Endothelial cell (in vitro differentiated cells): ENCODE data around the gene GATAD1. TPM values are rescaled to one million over a fixed set of nuclear protein-coding genes. Genes with fewer than 3 reads are reported as not detected.

Source experiments
- DNase-seq: peaks from one replicate; pipeline ENCODE4 v3.0.0; 2021; ENCODE audit warnings: low spot score
- H3K27ac Mint-ChIP-seq: one replicate; pipeline ENCODE4 v1.8.0; 2021; ENCODE audit warnings: mixed read lengths, inconsistent platforms; ENCODE audit not compliant: unreplicated experiment
- H3K27me3 Mint-ChIP-seq: one replicate; pipeline ENCODE4 v1.8.0; 2021; ENCODE audit warnings: mild to moderate bottlenecking, moderate library complexity, mixed read lengths, inconsistent platforms; ENCODE audit not compliant: unreplicated experiment
- H3K36me3 Mint-ChIP-seq: one replicate; pipeline ENCODE4 v1.8.0; 2021; ENCODE audit warnings: mild to moderate bottlenecking, low read depth, mixed read lengths, inconsistent platforms; ENCODE audit not compliant: unreplicated experiment
- H3K4me1 Mint-ChIP-seq: one replicate; pipeline ENCODE4 v1.8.0; 2021; ENCODE audit warnings: mild to moderate bottlenecking, mixed read lengths, inconsistent platforms; ENCODE audit not compliant: unreplicated experiment
- H3K4me3 Mint-ChIP-seq: one replicate; pipeline ENCODE4 v1.8.0; 2021; ENCODE audit warnings: mild to moderate bottlenecking, mixed read lengths, inconsistent platforms; ENCODE audit not compliant: unreplicated experiment
- H3K9me3 Mint-ChIP-seq: one replicate; pipeline ENCODE4 v1.8.0; 2021; ENCODE audit warnings: mixed read lengths, inconsistent platforms; ENCODE audit not compliant: unreplicated experiment
- total RNA-seq: library from RNA; stranded (reverse); fragmentation: NEBNext Ultra II Directional; extraction: Animal tissue kit (Norgen Biotek cat#: 25700); gene quantifications from one replicate; pipeline ENCODE4 v1.2.1, GENCODE V29; 2021; ENCODE audit not compliant: unreplicated experiment
- TF ChIP-seq, protein P1 (sequence below): fragments of 200-600 bp; sonication (generic); IDR thresholded peaks from one replicate; pipeline ENCODE4 v1.5.0; 2021; ENCODE audit warnings: antibody characterized with exemption; ENCODE audit not compliant: unreplicated experiment

GATAD1 gene
- total RNA-seq, 1 donor from 2014 or later, result 22.7 TPM

DNA sequence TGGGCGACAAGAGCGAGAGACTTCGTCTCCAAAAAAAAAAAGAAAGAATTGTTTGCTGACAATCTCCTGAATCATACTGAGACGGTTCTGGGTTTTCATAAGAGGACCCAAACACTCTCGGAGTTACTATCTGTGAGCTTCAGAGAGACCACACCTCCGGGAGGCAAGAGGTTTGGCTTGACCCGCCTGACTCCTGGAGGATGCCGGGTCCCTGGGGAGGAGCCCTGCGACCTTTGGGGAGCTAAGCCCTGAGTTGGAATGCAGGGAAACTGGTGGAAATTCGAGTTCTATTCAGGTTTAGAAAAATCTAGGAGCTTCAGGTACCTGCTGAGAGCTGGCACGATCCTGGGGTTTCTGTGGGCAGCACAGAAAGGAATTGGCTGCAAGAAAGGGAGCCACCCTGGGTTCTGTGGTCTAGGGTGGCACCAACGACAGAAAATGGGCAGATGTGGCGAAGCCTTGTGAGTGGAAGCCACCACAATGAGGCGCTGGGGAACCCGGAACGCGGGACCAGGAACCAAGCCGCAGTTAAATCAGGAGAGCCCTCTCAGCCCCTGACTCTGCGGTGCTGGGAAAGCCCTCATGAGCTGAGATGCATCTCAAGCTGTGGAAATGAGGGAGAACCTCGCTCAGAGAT is 21.9 kb upstream of the GATAD1 start:
- DNase-seq, result no peak
- no peaks in the 10 kb centered on the region for H3K9me3 Mint-ChIP-seq
- no peak overlapping the region for H3K27ac Mint-ChIP-seq
- H3K4me3 Mint-ChIP-seq, result no peak overlapping the region
- no peaks in the 10 kb centered on the region for H3K36me3 Mint-ChIP-seq
- peaks cover 18% of the 10 kb centered on the region for H3K4me1 Mint-ChIP-seq
- H3K27me3 Mint-ChIP-seq, result peaks cover 5% of the 10 kb centered on the region
- TF ChIP-seq, protein P1, sequence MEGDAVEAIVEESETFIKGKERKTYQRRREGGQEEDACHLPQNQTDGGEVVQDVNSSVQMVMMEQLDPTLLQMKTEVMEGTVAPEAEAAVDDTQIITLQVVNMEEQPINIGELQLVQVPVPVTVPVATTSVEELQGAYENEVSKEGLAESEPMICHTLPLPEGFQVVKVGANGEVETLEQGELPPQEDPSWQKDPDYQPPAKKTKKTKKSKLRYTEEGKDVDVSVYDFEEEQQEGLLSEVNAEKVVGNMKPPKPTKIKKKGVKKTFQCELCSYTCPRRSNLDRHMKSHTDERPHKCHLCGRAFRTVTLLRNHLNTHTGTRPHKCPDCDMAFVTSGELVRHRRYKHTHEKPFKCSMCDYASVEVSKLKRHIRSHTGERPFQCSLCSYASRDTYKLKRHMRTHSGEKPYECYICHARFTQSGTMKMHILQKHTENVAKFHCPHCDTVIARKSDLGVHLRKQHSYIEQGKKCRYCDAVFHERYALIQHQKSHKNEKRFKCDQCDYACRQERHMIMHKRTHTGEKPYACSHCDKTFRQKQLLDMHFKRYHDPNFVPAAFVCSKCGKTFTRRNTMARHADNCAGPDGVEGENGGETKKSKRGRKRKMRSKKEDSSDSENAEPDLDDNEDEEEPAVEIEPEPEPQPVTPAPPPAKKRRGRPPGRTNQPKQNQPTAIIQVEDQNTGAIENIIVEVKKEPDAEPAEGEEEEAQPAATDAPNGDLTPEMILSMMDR, result no peak

DNA sequence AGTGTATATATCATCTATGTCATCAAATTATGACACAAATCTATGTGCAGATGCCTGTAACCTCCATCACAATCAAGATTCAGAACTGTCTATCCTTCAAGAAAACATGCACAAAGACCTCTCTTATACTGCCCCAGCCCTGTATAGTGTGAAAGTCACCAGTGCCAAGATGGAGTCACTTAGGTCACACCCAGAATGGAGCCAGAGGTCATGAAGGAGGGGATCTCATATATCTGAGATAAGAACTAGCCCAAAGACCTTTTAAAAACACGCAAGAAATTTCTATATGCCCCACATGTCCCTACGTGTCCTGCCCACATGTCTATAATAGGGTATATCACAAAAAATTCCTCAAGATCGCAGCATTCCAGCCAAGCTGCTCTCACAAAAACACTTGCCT is 20.1 kb upstream of the GATAD1 start:
- Mint-ChIP-seq H3K4me3 (no peak overlapping the region), H3K4me1 (peaks cover 12% of the 10 kb centered on the region), H3K27me3 (peaks cover 5% of the 10 kb centered on the region), H3K27ac (no peak overlapping the region), H3K9me3 (no peaks in the 10 kb centered on the region), H3K36me3 (no peaks in the 10 kb centered on the region)
- no peak for DNase-seq
- TF ChIP-seq, protein P1, result no peak

DNA sequence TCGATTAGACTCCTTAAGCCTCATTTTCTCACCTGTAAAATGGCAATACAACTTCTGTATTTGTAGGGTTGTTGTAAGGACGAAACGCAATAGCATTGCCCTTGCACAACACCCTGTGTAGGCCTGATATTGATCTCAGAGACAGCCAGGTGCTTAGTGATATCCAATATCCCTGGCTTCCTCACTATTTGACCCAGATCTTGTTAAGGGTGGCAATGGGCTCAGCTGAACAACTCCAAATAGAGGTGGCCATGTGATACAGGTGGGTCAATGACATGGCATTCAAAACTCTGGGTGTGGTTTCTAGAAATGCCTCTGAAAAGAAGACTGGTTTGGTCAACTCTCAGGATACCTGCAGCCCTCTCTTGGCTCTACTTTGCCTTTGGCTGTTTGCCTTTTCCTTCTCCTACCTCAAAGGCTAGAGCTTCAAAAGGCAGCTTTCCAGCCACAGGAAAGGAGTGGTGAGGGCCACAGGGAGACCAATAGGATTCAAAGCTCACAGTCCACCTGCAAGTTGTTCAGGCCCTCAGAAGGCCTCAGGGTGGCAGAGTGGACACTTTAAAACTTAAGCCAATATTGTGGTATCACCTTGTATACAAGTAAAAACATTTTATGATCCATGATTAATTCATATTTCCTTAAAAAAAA is 14.9 kb upstream of the GATAD1 start:
- no peak for DNase-seq
- no peaks in the 10 kb centered on the region for H3K36me3 Mint-ChIP-seq
- H3K9me3 Mint-ChIP-seq, result no peaks in the 10 kb centered on the region
- peaks cover 1% of the 10 kb centered on the region for H3K27me3 Mint-ChIP-seq
- no peaks in the 10 kb centered on the region for H3K4me1 Mint-ChIP-seq
- H3K4me3 Mint-ChIP-seq, result no peak overlapping the region
- H3K27ac Mint-ChIP-seq, result no peak overlapping the region
- TF ChIP-seq, protein P1, result no peak

DNA sequence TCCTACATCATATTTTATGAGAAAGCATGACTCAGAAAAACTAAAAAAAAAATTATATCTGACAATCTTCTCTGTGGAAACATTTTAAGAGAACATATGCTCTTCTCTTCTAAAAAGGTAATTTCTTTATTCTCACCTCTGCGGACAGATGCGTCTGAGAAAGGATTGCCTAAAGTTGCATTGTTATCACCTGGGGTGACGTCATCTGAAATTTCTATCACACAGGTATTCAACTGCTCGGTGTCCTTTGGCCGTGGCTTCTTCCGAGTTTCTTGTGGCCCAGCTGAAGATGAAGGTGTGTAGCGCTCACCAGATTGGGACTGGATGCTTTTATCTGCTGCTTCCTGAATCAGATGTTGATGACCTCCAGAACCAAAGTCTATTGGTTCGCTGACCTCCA is 14.3 kb upstream of the GATAD1 start:
- Mint-ChIP-seq H3K4me3 (no peak overlapping the region), H3K9me3 (no peaks in the 10 kb centered on the region), H3K27ac (no peak overlapping the region), H3K36me3 (no peaks in the 10 kb centered on the region), H3K4me1 (no peaks in the 10 kb centered on the region), H3K27me3 (peaks cover 1% of the 10 kb centered on the region)
- TF ChIP-seq, protein P1, result no peak
- DNase-seq, result no peak

DNA sequence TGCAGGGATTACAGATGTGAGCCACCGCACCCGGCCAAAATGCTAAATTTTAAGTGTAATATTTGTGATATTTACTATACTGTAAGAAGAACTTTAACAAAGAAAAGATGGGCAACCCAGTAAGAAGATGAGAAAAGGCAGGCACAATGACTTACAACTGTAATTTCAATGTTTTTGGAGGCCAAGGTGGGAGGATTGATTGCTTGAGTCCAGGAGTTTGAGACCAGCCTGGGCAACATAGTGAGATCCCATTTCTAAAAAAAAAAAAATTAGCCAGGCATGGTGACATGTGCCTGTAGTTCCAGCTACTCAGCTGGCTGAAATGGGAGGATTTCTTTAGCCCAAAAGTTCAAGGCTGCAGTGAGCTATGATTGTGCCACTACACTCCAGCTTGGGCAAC is 11.7 kb upstream of the GATAD1 start:
- TF ChIP-seq, protein P1, result no peak
- Mint-ChIP-seq H3K27me3 (peaks cover 4% of the 10 kb centered on the region), H3K4me1 (no peaks in the 10 kb centered on the region), H3K36me3 (no peaks in the 10 kb centered on the region), H3K4me3 (no peak overlapping the region), H3K9me3 (no peaks in the 10 kb centered on the region), H3K27ac (no peak overlapping the region)
- no peak for DNase-seq
